DMS114 treated with DMSO at 0.1 percent for 48 hours (cell line): ENCODE data around the gene CEP19.

Experiments
- DNase-seq: peaks from one replicate; lab custom pipeline; 2025; ENCODE audit not compliant: unreplicated experiment; lab: John Stamatoyannopoulos, UW

Gene CEP19

GRCh38 chr3:196667056-196667825 is 44.8 kb downstream of the CEP19 start:
- no peak for DNase-seq

DNA sequence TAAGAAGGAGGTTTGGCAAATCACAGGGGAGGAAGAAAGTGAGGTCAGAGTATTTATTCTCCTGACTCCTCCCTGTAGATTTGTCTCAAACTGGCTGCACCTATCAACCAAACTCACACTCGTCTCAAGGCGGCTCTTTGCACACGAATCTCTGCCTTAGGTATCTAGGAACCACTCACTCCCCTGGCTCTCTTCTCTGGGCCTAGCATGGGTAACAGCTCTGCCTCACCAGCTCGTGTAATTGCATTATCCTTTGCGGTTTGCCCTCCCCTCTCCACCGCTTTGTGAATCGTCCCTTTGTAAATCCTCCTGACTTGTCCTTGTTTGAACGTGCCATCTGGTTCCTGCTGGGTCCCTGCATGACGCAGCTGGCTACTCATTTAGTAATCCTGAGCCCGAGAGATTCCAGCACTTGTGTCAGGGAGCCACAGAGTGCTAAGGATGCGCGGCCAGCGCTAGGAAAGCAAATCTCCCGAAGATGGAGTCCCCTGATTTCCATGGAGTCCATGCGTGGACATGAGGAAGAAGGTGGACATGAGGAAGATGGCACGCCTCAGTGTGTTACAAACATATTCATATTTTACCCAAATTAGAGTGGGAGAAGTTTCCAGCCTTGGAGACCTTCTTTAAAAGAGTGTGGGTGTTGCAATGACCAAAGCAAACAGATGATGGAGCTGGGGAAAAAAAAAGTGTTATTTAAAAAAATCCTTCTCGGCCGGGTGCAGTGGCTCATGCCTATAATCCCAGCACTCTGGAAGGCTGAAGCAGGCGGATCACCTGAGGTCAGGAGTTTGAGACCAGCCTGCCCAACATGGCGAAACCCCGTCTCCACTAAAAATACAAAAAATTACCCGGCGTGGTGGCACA is 45.8 kb downstream of the CEP19 start:
- no peak for DNase-seq

DNA sequence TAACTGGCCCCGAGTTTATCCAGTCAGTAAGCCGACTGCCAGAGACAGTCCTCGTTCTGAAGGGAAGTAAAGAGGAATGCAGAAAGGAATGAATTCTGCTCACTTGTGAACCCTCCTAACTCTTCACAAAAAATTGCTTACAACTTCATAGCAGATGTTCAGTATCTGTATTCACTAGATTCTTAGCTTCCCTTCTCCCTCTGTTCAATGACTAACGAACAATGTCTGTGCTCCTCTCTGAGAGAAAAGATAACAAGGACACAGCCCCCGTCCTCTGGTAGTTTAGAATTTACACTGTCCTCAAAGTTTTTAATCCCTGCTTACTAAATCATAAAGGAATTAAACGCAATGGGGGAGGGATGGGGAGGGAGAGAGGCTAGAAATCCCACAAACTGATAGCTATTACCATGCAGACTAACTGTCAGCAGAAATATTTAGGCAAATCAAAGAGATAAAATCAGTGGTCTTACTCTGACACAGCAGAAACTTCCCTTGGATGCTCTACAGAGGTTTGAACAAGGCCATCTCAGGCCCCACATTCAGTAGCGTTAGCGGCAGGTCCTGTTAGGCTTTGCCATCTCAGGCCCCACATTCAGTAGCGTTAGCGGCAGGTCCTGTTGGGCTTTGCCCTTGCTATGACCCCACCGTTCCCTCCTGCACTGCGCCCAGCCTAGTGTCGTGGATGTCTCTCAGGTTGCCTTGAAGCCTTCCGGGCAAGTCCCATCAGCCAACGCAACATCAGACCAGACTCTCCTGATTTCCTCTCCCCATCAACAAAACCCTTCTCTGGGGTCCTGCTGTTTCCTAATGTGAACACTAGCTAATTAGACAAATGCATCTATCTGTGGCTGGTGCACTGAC is 49.1 kb downstream of the CEP19 start:
- no peak for DNase-seq

DNA sequence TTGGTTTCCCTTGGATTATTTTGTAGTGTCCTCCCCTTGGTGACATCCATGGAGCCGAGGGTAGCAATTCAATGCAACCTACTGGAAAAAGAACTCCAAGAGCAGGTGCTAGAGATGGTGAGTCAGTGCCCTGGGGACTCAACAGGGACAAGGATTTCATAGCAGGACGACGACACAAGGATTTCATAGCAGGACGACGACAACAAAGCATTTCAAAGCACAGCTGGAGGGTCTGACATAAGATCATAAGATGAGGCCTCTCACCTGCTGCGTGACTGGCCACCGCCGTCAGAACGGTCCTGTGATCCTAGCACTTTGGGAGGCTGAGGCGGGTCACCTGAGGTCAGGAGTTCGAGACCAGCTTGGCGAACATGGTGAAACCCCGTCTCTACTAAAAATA is 50.0 kb downstream of the CEP19 start:
- no peak for DNase-seq

- DNase-seq: no peak
Observed at GRCh38 chr3:196661400-196661799, 50.6 kb downstream of the CEP19 start.

DNA sequence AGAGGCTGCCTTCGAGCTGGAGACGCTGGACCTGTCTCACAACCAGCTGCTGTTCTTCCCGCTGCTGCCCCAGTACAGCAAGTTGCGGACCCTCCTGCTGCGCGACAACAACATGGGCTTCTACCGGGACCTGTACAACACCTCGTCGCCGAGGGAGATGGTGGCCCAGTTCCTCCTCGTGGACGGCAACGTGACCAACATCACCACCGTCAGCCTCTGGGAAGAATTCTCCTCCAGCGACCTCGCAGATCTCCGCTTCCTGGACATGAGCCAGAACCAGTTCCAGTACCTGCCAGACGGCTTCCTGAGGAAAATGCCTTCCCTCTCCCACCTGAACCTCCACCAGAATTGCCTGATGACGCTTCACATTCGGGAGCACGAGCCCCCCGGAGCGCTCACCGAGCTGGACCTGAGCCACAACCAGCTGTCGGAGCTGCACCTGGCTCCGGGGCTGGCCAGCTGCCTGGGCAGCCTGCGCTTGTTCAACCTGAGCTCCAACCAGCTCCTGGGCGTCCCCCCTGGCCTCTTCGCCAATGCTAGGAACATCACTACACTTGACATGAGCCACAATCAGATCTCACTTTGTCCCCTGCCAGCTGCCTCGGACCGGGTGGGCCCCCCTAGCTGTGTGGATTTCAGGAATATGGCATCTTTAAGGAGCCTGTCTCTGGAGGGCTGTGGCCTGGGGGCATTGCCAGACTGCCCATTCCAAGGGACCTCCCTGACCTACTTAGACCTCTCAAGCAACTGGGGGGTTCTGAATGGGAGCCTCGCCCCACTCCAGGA is 51.5 kb downstream of the CEP19 start:
- no peak for DNase-seq

GRCh38 chr3:196659901-196660351 is 52.1 kb downstream of the CEP19 start:
- no peak for DNase-seq
